GM12891 (cell line): ENCODE results near the gene MET.

Experiments
- PAX5 ChIP-seq: IDR thresholded peaks from 2 replicates; pipeline ENCODE4 v1.6.1; 2011; ENCODE audit warnings: low read length, moderate library complexity, mild to moderate bottlenecking; ENCODE audit not compliant: insufficient read depth, severe bottlenecking
- POLR2A ChIP-seq: IDR thresholded peaks from 2 replicates; pipeline ENCODE4 v1.6.1; 2011; ENCODE audit warnings: low read depth, low read length, control low read depth
- POLR2AphosphoS5 ChIP-seq: IDR thresholded peaks from 2 replicates; pipeline ENCODE4 v1.6.1; 2011; ENCODE audit warnings: low read depth, low read length, control low read depth
- TAF1 ChIP-seq: IDR thresholded peaks from 2 replicates; pipeline ENCODE4 v1.6.1; 2011; ENCODE audit warnings: low read depth, low read length, control low read depth

GRCh38 chr7:116780521-116780920, 108.5 kb downstream of the MET start:
- TF ChIP-seq POLR2A (no peak), PAX5 (no peak), POLR2AphosphoS5 (no peak), TAF1 (no peak)
